Mesendoderm (in vitro differentiated cells): Measurements from ENCODE around the gene CENPX.

Source experiments
- DNase-seq: peaks from one replicate; pipeline ENCODE4 v3.0.0; 2013
- H2AK5ac ChIP-seq: 2 replicates; pipeline ENCODE4 v1.6.1; 2013; ENCODE audit warnings: low read length, inconsistent platforms
- H2BK120ac ChIP-seq: 2 replicates; pipeline ENCODE4 v1.6.1; 2013; ENCODE audit warnings: low read depth, mild to moderate bottlenecking, low read length, moderate library complexity, mixed read lengths
- H2BK15ac ChIP-seq: replicated peaks from 2 replicates; pipeline ENCODE4 v1.6.1; 2013; ENCODE audit warnings: low read depth, mild to moderate bottlenecking, moderate library complexity
- H2BK5ac ChIP-seq: 2 replicates; pipeline ENCODE4 v1.6.1; 2013; ENCODE audit warnings: low read length, inconsistent platforms
- H3K18ac ChIP-seq: 2 replicates; pipeline ENCODE4 v1.6.1; 2013; ENCODE audit warnings: mild to moderate bottlenecking, low read length, mixed read lengths
- H3K23ac ChIP-seq: one replicate; pipeline ENCODE4 v1.6.1; 2013; ENCODE audit warnings: low read length
- H3K27ac ChIP-seq: 2 replicates; pipeline ENCODE4 v1.5.1; 2013; ENCODE audit warnings: low read depth, mild to moderate bottlenecking, inconsistent platforms, low read length, moderate library complexity
- H3K27me3 ChIP-seq: 2 replicates; pipeline ENCODE4 v1.6.1; 2013; ENCODE audit warnings: low read length, control low read depth, mild to moderate bottlenecking, inconsistent platforms; ENCODE audit not compliant: insufficient read depth, poor library complexity
- H3K36me3 ChIP-seq: 2 replicates; pipeline ENCODE4 v1.6.1; 2013; ENCODE audit warnings: low read length, inconsistent platforms; ENCODE audit not compliant: control insufficient read depth, insufficient read depth
- H3K4ac ChIP-seq: one replicate; pipeline ENCODE4 v1.6.1; 2013; ENCODE audit warnings: low read depth, mild to moderate bottlenecking, low read length, moderate library complexity
- H3K4me1 ChIP-seq: 2 replicates; pipeline ENCODE4 v1.6.1; 2013; ENCODE audit warnings: low read depth, low read length, inconsistent platforms; ENCODE audit not compliant: control insufficient read depth
- H3K4me2 ChIP-seq: 2 replicates; pipeline ENCODE4 v1.6.1; 2013; ENCODE audit warnings: low read length
- H3K4me3 ChIP-seq: 2 replicates; pipeline ENCODE4 v1.5.1; 2013; ENCODE audit warnings: mild to moderate bottlenecking, low read length
- H3K56ac ChIP-seq: one replicate; pipeline ENCODE4 v1.6.1; 2013; ENCODE audit warnings: low read length
- H3K79me1 ChIP-seq: 2 replicates; pipeline ENCODE4 v1.6.1; 2013; ENCODE audit warnings: low read length, inconsistent platforms
- H3K79me2 ChIP-seq: 2 replicates; pipeline ENCODE4 v1.6.1; 2013; ENCODE audit warnings: mild to moderate bottlenecking, low read length; ENCODE audit not compliant: control insufficient read depth, insufficient read depth
- H3K9ac ChIP-seq: 2 replicates; pipeline ENCODE4 v1.6.1; 2013; ENCODE audit warnings: low read length, inconsistent platforms
- H4K5ac ChIP-seq: one replicate; pipeline ENCODE4 v1.6.1; 2013; ENCODE audit warnings: low read length
- H4K8ac ChIP-seq: one replicate; pipeline ENCODE4 v1.6.1; 2013; ENCODE audit warnings: low read depth, mild to moderate bottlenecking, control low read depth, low read length, moderate library complexity
- WGBS: extraction: QIAGEN DNeasy Blood & Tissue Kit; methylation state at CpG from one replicate; pipeline ENCODE4 v1.1.7; 2013; ENCODE audit warnings: low lambda C conversion rate, missing lambda C conversion rate; ENCODE audit not compliant: insufficient coverage; ENCODE audit errors: extremely low coverage; 5-methylcytosine and 5-hydroxymethylcytosine counted together

CENPX gene

DNA sequence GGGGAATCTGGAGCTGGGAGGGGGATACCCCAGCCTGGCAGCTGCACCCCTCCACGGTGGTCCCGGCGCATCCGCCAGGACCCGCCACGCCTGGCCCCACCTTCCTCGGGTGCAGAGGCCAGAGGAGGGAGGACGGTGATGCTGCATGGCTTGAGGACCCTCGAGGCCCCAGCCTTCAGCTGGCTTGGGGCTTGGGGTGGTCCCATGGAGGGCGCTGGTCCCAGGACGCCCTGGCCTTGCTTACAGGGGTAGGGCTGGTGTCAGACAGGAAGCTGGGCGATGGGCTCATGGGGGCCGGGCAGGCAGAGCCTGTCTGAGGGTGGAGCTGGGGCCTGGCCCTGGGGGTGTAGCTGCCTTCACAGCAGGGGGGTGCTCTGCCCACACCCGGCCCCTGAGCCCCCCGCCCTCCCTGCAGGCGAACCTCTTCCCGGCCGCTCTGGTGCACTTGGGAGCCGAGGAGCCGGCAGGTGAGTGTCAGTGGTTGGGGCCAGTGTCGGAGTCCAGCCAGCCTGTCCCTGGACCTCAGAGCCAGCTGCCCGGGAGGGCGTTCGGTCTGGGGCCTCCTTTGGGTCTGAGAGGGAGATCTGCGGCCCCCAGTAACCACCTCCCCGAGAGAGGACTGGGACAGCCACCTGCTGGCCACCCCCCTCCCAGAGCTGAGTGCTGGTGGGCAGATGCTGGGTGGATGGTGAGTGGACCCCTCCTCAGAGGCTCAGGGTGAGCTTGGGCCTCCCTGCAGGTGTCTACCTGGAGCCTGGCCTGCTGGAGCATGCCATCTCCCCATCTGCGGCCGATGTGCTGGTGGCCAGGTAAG is 6.4 kb downstream of the CENPX start:
- no peak overlapping the region for H4K8ac ChIP-seq
- no peak overlapping the region for H3K4me2 ChIP-seq
- H3K23ac ChIP-seq, result no peak overlapping the region
- H3K27me3 ChIP-seq, result no peaks in the 10 kb centered on the region
- no peak overlapping the region for H3K56ac ChIP-seq
- H2BK15ac ChIP-seq, result no peak overlapping the region
- no peak overlapping the region for H3K27ac ChIP-seq
- no peak overlapping the region for H3K18ac ChIP-seq
- H4K5ac ChIP-seq, result no peak overlapping the region
- no peak overlapping the region for H2AK5ac ChIP-seq
- H3K79me1 ChIP-seq, result peaks cover under 1% of the 10 kb centered on the region
- no peak overlapping the region for H3K4me3 ChIP-seq
- H2BK5ac ChIP-seq, result no peak overlapping the region
- no peak overlapping the region for H2BK120ac ChIP-seq
- H3K79me2 ChIP-seq, result peaks cover under 1% of the 10 kb centered on the region
- no peak overlapping the region for H3K9ac ChIP-seq
- no peak for DNase-seq
- whole genome bisulfite sequencing, result no CpG with 5 or more reads among the region's 28 CpGs
- no peaks in the 10 kb centered on the region for H3K36me3 ChIP-seq
- H3K4ac ChIP-seq, result no peak overlapping the region
- H3K4me1 ChIP-seq, result no peaks in the 10 kb centered on the region

DNA sequence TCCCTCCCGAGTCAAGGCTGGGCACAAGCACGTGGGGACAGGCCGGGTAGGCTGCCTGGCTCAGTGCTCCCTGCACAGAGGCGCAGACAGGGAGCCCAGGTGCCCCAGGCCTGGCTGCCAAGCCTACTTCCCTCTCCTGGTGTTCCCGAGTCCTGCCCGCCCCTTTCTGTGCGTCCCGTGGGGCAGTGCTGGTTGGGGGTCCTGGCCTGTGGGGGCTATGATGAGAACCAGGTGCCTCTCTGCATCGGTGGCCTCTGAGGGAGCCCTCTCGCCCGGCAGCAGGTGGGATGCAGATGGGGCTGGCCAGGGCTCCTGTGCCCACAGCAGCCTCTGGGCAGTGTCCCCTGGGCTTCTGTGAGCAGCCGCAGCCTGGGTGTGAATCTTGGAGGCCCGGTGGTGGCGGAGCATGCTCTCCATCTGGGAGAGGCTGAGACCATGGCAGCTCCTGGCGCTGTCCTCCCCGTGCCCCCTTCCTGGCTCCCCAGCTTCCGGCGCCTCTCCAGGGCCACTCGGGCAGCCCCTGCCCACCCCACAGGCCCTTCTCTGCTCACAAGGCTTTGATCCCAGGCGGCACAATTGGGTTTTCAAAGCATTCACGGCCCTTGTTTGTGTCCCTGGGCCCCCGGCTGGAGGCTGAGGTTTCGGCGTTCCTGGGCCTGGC is 7.2 kb downstream of the CENPX start:
- H3K4ac ChIP-seq, result no peak overlapping the region
- H4K8ac ChIP-seq, result no peak overlapping the region
- H4K5ac ChIP-seq, result no peak overlapping the region
- H3K79me2 ChIP-seq, result no peaks in the 10 kb centered on the region
- H3K4me3 ChIP-seq, result no peak overlapping the region
- no peak overlapping the region for H3K23ac ChIP-seq
- WGBS, result no CpG with 5 or more reads among the region's 24 CpGs
- no peaks in the 10 kb centered on the region for H3K27me3 ChIP-seq
- H2AK5ac ChIP-seq, result no peak overlapping the region
- no peaks in the 10 kb centered on the region for H3K4me1 ChIP-seq
- H2BK5ac ChIP-seq, result no peak overlapping the region
- no peak overlapping the region for H3K56ac ChIP-seq
- H3K18ac ChIP-seq, result no peak overlapping the region
- no peaks in the 10 kb centered on the region for H3K79me1 ChIP-seq
- H3K27ac ChIP-seq, result no peak overlapping the region
- H2BK120ac ChIP-seq, result no peak overlapping the region
- no peak for DNase-seq
- no peak overlapping the region for H2BK15ac ChIP-seq
- H3K36me3 ChIP-seq, result no peaks in the 10 kb centered on the region
- no peak overlapping the region for H3K9ac ChIP-seq
- H3K4me2 ChIP-seq, result no peak overlapping the region

DNA sequence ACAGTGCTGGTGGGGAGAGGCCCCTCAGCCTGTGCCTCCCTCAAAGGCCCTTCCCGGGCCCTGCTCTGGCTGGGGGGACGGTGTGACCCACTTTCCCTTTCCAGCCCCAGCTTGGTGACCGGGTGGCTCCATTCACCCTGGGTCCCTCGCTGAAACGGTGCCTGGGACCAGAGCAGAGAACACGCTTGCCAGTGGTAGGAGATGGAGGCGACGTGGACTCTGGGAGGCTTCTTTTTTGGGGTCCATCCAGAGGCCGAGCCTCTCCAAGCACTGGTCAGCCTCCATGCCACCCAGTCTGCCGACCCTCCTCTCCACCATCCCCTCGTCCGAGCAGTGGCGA is 7.7 kb downstream of the CENPX start:
- no peaks in the 10 kb centered on the region for H3K4me1 ChIP-seq
- no peak overlapping the region for H3K4me2 ChIP-seq
- WGBS, result no CpG with 5 or more reads among the region's 13 CpGs
- no peaks in the 10 kb centered on the region for H3K36me3 ChIP-seq
- no peaks in the 10 kb centered on the region for H3K79me1 ChIP-seq
- no peak overlapping the region for H4K5ac ChIP-seq
- no peak overlapping the region for H3K9ac ChIP-seq
- no peak overlapping the region for H3K23ac ChIP-seq
- no peak overlapping the region for H3K4me3 ChIP-seq
- H3K27ac ChIP-seq, result no peak overlapping the region
- no peak overlapping the region for H2BK15ac ChIP-seq
- no peak overlapping the region for H2BK120ac ChIP-seq
- no peaks in the 10 kb centered on the region for H3K27me3 ChIP-seq
- H3K18ac ChIP-seq, result no peak overlapping the region
- H3K56ac ChIP-seq, result no peak overlapping the region
- DNase-seq, result no peak
- no peak overlapping the region for H3K4ac ChIP-seq
- H2BK5ac ChIP-seq, result no peak overlapping the region
- H3K79me2 ChIP-seq, result no peaks in the 10 kb centered on the region
- H4K8ac ChIP-seq, result no peak overlapping the region
- H2AK5ac ChIP-seq, result no peak overlapping the region

DNA sequence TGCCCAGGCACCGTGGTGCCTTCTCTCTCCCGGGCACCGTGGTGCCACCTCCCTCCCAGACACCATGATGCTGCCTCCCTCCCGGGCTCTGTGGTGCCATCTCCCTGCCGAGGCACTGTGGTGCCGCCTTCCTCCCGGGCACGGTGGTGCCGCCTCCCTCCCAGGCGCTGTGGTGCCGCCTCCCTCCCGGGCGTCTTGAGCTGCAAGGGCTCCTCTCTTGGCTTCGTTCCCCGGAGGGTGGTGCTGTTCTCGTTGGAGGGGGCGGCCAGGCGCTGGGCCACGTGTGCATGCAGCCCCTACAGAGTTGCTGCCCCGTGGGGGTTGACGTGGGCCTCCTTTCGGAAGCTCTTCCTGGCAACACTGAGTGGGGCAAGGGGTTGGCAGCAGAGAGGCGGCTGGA is 8.2 kb downstream of the CENPX start:
- no CpG with 5 or more reads among the region's 23 CpGs for WGBS
- Histone ChIP-seq H4K5ac (no peak overlapping the region), H3K36me3 (no peaks in the 10 kb centered on the region), H3K9ac (no peak overlapping the region), H3K56ac (no peak overlapping the region), H4K8ac (no peak overlapping the region), H2AK5ac (no peak overlapping the region), H3K4me2 (no peak overlapping the region), H2BK5ac (no peak overlapping the region), H3K4me3 (no peak overlapping the region), H3K4ac (no peak overlapping the region), H3K4me1 (no peaks in the 10 kb centered on the region), H3K27ac (no peak overlapping the region), H2BK15ac (no peak overlapping the region), H3K27me3 (no peaks in the 10 kb centered on the region), H3K18ac (no peak overlapping the region), H3K23ac (no peak overlapping the region), H3K79me1 (no peaks in the 10 kb centered on the region), H2BK120ac (no peak overlapping the region), H3K79me2 (no peaks in the 10 kb centered on the region)
- no peak for DNase-seq

DNA sequence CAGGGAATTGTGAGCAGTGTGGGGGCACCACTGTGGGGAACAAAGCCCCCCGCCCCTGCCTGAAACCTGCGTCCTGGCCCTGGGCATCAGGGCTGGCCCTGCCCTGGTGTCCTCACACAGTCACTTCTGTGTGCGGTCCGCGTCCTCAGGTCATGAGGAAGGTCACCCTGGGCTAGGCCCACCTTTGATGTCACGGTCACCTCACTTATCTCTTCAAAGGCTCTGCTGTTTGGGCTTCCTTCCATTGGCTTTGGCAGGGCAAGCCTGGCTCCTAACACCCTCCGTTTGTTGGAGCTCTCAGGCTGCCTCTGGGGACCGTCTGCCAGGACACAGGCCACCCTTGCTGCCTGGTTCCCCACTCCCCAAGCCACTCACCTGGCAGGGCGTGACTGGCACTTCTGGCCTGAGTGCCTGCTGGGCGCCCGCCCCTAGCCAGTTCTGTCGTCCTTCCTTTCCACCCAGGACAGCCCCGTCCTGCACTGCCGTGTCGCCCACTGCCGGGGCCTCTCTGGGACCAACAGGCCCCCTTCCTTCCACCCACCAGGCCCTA is 8.8 kb downstream of the CENPX start:
- Histone ChIP-seq H3K4me1 (no peaks in the 10 kb centered on the region), H2BK15ac (no peak overlapping the region), H3K4ac (no peak overlapping the region), H2BK5ac (no peak overlapping the region), H3K9ac (no peak overlapping the region), H3K56ac (no peak overlapping the region), H4K8ac (no peak overlapping the region), H3K4me3 (no peak overlapping the region), H3K23ac (no peak overlapping the region), H3K79me2 (no peaks in the 10 kb centered on the region), H3K36me3 (no peaks in the 10 kb centered on the region), H3K27ac (no peak overlapping the region), H2BK120ac (no peak overlapping the region), H2AK5ac (no peak overlapping the region), H3K18ac (no peak overlapping the region), H3K79me1 (no peaks in the 10 kb centered on the region), H3K4me2 (no peak overlapping the region), H4K5ac (no peak overlapping the region), H3K27me3 (no peaks in the 10 kb centered on the region)
- DNase-seq, result no peak
- no CpG with 5 or more reads among the region's 16 CpGs for WGBS
